Measurements from ENCODE around the gene POLH. TPM values are rescaled to one million over a fixed set of nuclear protein-coding genes. Genes with fewer than 3 reads are reported as not detected.
"Not testable (repeated sequence)": the region's sequence is repeated elsewhere in the genome, so short reads cannot be mapped to it uniquely, and the experiment has no call there.

The POLH gene
- total RNA-seq, 1 donor, result 26.4 TPM

DNA sequence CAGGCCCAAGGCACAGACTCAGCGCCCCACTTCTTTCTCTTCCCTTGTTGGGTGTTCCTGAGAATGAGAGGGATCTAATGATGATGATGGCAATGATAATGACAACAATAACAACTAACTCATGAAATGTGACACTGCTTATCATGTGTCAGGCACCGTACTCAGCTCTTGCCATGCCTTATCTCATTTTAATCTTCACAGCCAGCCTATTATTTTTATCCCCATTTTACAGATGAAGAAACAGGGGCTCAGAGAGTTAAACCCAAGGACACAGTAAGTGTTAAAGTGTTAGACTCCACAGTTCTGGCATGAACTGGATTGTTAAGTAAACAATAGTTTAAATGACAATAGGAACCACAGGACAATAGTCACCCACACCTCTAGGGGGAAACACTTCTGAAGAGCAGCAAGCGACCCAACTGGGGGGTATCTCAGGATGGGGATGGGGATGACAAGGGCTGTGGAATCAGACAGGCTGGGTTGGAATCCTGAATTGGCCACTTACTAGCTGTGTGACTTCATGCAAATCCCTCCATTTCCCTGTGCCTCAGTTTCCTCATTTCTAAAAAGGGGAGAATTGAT is 81.3 kb downstream of the POLH start:
- Histone ChIP-seq H3K79me2 (ENCODE audit: insufficient read depth, low read length) (no peaks in the 10 kb centered on the region), H3K27ac (ENCODE audit: low read depth, low read length) (no peak overlapping the region), H3K27me3 (ENCODE audit: insufficient read depth, low read length) (no peaks in the 10 kb centered on the region), H3K36me3 (ENCODE audit: insufficient read depth, low read length) (no peaks in the 10 kb centered on the region), H3K4me3 (ENCODE audit: insufficient read depth, low read length) (no peak overlapping the region), H2AFZ (ENCODE audit: low read length) (no peak overlapping the region), H3K9me3 (ENCODE audit: low read depth, low read length) (no peaks in the 10 kb centered on the region), H4K20me1 (ENCODE audit: insufficient read depth, low read length) (no peaks in the 10 kb centered on the region), H3K4me2 (ENCODE audit: insufficient read depth, low read length) (no peak overlapping the region), H3K4me1 (ENCODE audit: insufficient read depth, low read length) (no peaks in the 10 kb centered on the region)
- TF ChIP-seq, protein P1, sequence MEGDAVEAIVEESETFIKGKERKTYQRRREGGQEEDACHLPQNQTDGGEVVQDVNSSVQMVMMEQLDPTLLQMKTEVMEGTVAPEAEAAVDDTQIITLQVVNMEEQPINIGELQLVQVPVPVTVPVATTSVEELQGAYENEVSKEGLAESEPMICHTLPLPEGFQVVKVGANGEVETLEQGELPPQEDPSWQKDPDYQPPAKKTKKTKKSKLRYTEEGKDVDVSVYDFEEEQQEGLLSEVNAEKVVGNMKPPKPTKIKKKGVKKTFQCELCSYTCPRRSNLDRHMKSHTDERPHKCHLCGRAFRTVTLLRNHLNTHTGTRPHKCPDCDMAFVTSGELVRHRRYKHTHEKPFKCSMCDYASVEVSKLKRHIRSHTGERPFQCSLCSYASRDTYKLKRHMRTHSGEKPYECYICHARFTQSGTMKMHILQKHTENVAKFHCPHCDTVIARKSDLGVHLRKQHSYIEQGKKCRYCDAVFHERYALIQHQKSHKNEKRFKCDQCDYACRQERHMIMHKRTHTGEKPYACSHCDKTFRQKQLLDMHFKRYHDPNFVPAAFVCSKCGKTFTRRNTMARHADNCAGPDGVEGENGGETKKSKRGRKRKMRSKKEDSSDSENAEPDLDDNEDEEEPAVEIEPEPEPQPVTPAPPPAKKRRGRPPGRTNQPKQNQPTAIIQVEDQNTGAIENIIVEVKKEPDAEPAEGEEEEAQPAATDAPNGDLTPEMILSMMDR (IDR thresholded peaks at IDR 0.05; ENCODE audit: extremely low read depth, low read depth, low read length), result no peak
- DNase-seq (ENCODE audit: insufficient read length, low spot score, missing footprints), result no peak

DNA sequence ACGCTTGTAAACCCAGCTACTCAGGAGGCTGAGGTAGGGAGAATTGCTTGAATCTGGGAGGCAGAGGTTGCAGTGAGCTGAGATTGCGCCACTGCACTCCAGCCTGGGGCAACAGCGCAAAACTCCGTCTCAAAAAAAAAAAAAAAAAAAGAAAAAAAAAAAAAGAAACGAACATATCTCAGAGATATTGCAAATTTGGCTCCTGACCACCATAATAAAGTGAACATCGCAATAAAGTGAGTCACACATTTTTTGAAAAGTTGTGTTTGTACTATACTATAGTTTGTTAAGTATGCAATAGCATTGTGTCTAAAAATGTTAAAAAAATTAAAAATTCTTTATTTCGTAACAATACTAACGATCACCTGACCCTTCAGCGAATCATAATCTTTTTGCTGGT is 82.2 kb downstream of the POLH start:
- no peaks in the 10 kb centered on the region for H3K79me2 ChIP-seq (ENCODE audit: insufficient read depth, low read length)
- no peak overlapping the region for H3K27ac ChIP-seq (ENCODE audit: low read depth, low read length)
- no peak overlapping the region for H3K4me2 ChIP-seq (ENCODE audit: insufficient read depth, low read length)
- no peaks in the 10 kb centered on the region for H3K27me3 ChIP-seq (ENCODE audit: insufficient read depth, low read length)
- no peak for DNase-seq (ENCODE audit: insufficient read length, low spot score, missing footprints)
- no peak overlapping the region for H3K4me3 ChIP-seq (ENCODE audit: insufficient read depth, low read length)
- no peaks in the 10 kb centered on the region for H3K9me3 ChIP-seq (ENCODE audit: low read depth, low read length)
- no peaks in the 10 kb centered on the region for H3K4me1 ChIP-seq (ENCODE audit: insufficient read depth, low read length)
- H4K20me1 ChIP-seq (ENCODE audit: insufficient read depth, low read length), result no peaks in the 10 kb centered on the region
- TF ChIP-seq, protein P1 (IDR thresholded peaks at IDR 0.05; ENCODE audit: extremely low read depth, low read depth, low read length), result no peak
- no peak overlapping the region for H2AFZ ChIP-seq (ENCODE audit: low read length)
- H3K36me3 ChIP-seq (ENCODE audit: insufficient read depth, low read length), result no peaks in the 10 kb centered on the region

GRCh38 chr6:43662948-43663347 is 87.0 kb downstream of the POLH start:
- not testable (repeated sequence) for H3K9me3 ChIP-seq (ENCODE audit: low read depth, low read length)

More at GRCh38 chr6:43662948-43663347, 87.0 kb downstream of the POLH start:
- not testable (repeated sequence) for H3K36me3 ChIP-seq (ENCODE audit: insufficient read depth, low read length); H3K27ac ChIP-seq (ENCODE audit: low read depth, low read length); H3K4me2 ChIP-seq (ENCODE audit: insufficient read depth, low read length); DNase-seq (ENCODE audit: insufficient read length, low spot score, missing footprints); H2AFZ ChIP-seq (ENCODE audit: low read length); H3K27me3 ChIP-seq (ENCODE audit: insufficient read depth, low read length); H3K79me2 ChIP-seq (ENCODE audit: insufficient read depth, low read length); H3K4me3 ChIP-seq (ENCODE audit: insufficient read depth, low read length); H4K20me1 ChIP-seq (ENCODE audit: insufficient read depth, low read length)
- peaks cover 11% of the 10 kb centered on the region for H3K4me1 ChIP-seq (ENCODE audit: insufficient read depth, low read length)

Small RNAs within 50 kb of the gene (small RNA-seq; reads per million reads assigned to genes)
- not detected for gene RF00426

Other genes starting within 250 kb of the POLH start
- gene ZNF318, start 206.5 kb upstream of the POLH start, total RNA-seq, result 12.3 and 14.7 TPM in 2 replicates
- 26.4 and 27.1 TPM in 2 replicates for gene ABCC10, start 148.6 kb upstream of the POLH start, total RNA-seq
- 0.29 TPM in 1 of 2 replicates, not detected in the other for gene DLK2, start 120.6 kb upstream of the POLH start, total RNA-seq
- 14.5 and 16.2 TPM in 2 replicates for gene TJAP1, start 98.6 kb upstream of the POLH start, total RNA-seq
- gene LRRC73, start 65.8 kb upstream of the POLH start, total RNA-seq, result 0.36 and 0.59 TPM in 2 replicates
- 98.8 and 126 TPM in 2 replicates for gene YIPF3, start 59.3 kb upstream of the POLH start, total RNA-seq
- 28.6 and 29.5 TPM in 2 replicates for gene POLR1C, start 59.1 kb upstream of the POLH start, total RNA-seq
- gene XPO5, start 147 bp upstream of the POLH start, total RNA-seq, result 33.9 and 66.2 TPM in 2 replicates
- 74.3 and 84.0 TPM in 2 replicates for gene GTPBP2, start 53.1 kb downstream of the POLH start, total RNA-seq
- gene MAD2L1BP, start 59.7 kb downstream of the POLH start, total RNA-seq, result 18.6 and 30.4 TPM in 2 replicates
- under 0.01 and 0.36 TPM in 2 replicates for gene RSPH9, start 68.9 kb downstream of the POLH start, total RNA-seq
- gene MRPS18A, start 111.6 kb downstream of the POLH start, total RNA-seq, result 27.5 and 30.4 TPM in 2 replicates
- 152 and 193 TPM in 2 replicates for gene VEGFA, start 194.0 kb downstream of the POLH start, total RNA-seq

Data from osteoblast (primary cell).